Skin of body (tissue), 2 donors: ENCODE results near the gene EPHA8. TPM values are rescaled to one million over a fixed set of nuclear protein-coding genes. Genes with fewer than 3 reads are reported as not detected.
A peak's percentile ranks its signal among the peaks of the same experiment; 100 is the strongest.

ENCODE experiments used
- DNase-seq: peaks from one replicate; lab custom pipeline; 2025; lab: John Stamatoyannopoulos, UW
- total RNA-seq: library from RNA; depleted of rRNA; stranded (reverse); fragments of >200 nt; gene quantifications from one replicate; pipeline ENCODE4 v1.2.3, GENCODE V29; 2014

The EPHA8 gene
- total RNA-seq, 1 donor from 2014 or later, result not detected

DNA sequence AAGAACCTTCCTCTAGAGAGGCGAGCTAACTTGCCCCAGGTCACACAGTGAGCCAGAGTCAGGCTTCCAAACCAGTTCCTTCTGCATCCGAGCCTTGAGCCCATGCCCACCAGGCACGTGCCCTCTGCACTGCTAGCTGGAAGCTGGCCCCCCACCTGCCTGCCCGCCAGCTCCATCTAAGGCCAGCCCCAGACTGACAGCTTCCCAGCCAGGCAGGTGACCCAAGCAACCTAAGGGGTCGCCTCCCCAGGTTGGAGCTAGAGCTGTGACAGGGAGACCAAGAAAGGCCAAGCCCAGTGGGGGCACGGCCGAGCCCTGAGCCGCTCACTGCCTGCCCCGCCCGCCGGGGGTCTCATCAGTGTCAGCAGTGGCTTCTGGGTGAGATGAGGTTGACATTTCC, 53.3 kb downstream of the EPHA8 start:
- DNase-seq, result no peak

DNA sequence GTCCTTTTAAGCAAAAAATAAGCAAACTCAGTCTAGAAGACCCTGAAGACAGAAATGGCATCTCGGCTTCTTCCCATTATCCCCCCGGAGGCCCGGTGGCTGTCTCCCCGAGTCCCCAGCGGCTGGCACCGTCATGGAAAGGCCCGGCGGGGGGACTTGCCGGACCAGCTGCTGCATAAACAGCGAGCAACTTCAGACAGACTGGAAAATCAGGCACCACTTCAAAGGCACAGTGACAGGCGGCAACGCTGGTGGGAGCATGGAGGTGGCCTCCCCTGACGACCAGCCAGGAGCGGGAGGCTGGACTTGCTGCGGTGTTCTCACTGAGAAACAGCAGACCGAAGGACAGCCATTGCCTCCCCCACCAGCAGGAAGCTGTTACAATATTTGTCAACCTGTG, 54.8 kb downstream of the EPHA8 start:
- DNase-seq, result no peak

DNA sequence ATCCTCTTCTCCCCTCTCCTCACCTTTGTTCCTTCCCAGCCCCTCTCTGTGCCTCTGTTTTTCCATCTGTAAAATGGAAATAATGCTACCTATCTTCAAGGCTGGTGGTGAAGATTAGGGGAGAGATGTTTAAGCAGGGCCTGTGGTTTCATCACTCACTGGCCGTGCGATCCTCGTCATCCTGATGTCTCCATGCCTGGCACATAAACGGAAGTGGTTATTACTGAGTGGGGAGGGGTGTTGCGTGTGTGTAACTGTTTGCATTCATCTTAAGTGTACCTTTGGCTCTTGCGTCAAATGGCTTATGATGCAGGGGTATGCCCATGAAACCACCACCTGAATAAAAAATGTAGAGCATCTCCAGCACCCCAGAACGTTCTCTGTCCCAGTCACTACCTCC, 56.0 kb downstream of the EPHA8 start:
- no peak for DNase-seq

DNA sequence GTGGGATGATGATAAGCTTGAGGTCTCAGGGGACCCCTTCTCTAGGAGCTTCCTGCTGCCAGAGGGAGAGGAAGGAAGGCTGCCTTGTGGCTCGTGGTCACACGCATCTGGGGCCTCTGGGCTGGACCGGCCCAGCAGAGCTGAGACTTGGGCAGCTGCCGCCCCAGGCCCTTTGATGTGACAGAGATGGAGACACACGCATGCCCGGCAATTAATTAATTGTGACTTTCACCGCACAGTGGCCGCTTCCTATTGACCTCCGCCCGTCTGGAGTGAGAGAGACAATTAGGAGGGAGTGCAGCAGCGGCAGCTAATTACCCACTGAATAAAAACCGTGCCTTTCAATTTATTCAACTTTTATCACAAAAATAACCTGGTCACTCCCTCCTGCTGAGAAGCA, 56.5 kb downstream of the EPHA8 start:
- no peak for DNase-seq

DNA sequence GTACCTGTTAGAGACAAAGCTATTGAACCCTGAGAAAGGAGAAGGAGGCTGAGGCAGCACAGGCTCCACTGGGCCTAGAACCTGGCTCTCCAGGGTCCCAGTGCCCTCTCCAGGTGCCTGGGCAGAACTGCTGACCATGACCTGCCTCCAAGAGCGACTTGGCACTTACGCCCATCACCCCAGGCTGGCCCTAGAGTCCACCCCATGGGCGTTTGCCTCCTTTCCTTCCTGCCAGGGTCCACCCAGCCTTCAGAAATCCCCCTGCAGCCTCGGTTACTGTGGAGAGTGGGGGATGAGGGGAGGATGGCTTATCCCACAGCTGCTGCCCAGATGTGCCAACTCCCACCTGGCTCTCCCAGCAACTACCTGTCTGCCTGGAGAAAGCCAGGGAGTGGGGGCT, 58.5 kb downstream of the EPHA8 start:
- DNase-seq, result no peak

DNA sequence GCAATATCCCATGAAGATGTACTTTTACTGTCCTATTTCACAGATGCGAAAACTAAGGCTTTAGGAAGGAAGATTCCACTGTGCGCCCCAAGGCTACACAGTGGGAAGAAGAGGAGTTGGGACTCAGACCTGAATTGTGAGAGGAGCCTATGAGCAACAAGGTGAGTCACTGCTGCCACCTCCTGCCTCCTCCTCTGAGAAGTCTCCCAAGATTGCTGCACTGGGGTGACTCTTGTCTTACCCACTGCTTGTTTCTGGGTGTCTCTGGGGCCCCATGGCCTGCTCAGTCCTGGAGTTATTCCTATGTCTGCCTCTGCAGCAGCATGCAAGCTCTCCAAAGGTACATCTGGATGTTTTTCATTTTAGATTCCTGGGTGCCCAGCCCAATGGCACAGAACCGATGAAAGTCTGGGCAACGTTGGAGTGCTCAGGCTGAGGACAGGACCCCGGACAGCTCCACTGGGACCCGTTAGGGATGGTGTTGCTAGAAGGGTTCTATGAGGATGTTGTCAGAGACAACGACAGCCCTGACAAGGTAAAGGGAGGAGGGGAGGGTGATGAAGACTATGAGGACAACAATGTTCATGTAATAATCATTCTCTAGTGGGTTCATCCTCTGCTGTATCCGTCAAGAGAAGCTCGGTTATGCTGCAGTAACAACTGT, 62.1 kb downstream of the EPHA8 start:
- DNase-seq, result no peak

DNA sequence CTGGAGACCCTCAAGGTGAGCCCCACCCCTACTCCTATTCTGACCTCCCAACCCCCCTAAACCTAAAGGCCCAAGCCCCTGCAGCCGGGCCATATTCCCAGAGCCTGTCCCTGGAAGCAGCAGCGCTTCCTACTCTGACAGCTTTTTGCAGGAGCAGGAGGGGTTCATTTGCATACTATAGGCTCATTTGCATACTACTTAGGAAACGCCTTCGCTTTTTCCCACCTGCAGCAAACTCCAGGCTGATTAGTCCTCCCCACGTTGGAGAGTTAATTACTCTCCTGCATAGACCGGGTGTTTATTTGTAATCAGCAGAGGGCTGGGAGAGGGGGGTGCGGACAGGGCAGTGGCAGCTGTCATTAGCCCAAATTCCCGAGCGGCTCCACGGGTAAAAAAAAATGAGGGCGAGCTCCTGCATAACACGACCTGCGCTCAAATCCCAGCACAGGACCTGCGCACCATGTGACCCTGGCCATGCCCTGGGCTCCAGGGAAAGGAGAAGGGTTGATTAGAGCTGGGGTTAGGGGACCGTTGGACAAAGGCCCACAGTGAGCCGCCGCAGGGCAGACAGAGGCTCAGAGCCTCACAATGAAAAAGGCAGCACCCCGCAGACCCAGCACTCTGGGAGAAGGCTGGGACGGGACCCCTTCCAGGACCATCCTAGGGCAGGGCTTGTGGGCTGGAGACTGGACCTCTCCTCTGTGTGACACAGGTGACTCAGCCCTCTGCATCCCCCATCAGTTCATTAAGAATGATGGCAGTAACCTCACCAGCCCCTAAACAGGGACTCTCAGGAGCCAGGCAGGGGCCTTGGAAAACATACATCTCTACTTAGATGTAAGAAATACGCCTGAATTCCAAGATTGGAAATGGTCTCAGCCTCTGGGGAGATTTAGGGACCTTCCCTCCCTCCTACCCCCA, 63.2 kb downstream of the EPHA8 start:
- DNase-seq, result no peak

DNA sequence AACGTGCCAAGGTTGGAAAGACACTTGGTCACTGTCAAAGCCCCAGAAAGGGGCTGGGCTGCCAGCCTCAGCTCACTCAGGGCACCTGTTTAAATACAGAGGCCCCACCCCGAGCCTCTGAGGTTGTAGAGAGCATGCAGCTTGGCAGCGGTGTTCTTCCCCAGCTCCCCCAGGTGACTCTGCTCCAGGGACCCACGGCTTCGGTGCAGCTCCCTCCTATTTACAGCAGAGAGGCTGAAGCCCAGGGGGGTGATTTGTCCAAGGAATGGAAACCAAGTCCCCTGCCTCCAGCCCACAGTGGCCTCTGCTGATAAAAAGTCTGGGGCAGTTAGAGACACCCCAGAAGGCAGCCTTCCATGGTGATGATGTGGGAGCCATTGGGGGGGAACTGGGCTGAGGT, 64.0 kb downstream of the EPHA8 start:
- no peak for DNase-seq

DNA sequence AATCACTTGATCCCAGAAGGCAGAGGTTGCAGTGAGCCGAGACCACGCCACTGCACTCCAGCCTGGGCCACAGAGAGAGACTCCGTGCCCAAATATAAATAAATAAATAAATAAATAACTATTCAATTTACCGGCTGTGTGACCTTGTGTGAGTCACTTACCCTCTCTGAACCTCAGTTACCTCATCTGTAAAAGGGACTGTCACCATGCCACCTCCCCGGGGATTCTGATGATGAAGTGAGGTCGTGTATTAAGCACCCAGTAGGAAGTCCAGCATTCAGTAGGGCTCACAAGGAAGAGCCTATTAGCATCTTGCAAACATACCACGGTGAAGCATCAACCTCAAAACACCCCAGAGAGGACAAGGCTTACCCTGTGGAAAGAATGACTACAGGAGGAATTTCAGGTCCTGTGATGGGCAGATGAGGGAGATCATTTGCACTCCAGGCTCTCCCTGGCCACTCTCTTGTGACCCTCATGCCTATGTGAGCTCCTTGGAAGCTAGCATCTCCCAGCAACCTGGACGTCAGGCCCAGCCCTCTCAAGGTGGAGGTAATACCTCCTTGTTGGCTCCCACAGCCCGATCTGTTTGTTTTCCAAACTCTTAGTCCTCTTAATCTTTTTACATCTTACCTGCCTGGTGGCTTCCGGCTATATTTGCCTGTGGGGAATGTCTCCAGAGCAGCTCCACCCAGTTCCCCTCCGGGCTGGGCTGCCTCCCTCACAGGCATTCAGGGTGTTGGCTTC, 65.6 kb downstream of the EPHA8 start:
- no peak for DNase-seq

DNA sequence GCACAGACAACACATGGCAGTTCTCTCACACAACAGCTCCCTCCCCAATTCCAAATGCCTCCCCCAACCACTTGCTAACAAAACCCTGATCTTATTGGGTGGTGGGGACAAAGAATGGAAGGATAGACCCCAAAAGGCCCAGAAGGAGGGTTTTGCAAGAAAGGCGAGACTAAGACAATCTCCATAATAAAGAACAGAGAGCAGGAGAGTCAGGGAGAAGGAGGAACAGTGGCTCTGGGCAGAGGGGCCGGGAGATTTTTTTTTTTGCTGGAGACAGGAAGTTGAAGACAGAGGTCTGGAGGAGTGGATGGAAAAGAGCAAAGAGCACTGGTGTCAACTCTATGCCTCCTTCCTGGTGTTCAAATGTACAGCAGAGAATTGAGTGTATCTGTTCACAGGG, 66.6 kb downstream of the EPHA8 start:
- DNase-seq, result no peak

DNA sequence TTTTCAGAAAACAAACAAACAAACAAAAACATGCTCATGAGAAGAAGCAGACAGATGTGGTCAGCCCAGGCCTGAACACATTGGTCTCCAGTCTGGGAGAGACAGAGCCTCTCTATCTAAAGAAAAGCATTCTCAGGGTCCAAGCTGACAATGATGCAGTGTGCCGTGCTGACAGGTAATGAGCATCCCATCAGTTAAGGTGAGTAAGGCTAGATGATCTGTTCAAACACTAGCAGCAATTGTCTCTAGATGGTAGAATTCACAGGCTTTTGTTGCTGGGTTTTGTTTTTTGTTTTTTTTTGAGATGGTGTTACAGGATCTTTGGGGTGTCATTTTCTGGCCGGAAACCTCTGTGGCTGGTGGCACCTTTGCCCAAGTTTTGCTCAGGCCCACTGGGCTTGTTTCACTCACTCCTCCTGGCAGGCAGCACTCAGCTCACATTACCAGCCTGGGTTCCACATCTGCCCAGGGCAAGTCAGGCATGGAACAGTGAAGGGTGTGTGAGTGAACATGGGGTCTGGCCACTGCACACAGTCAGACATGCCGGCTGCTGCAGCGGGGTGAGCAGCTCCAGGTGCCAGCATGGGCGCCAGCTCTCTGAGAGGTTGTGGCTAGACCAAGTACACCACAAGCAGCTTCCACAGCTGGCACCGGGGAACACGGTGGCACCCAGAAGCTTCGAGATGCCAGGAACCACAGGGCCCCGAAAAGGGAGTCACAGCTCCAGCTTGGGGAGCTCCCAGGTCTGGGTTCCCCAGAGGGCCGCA, 70.6 kb downstream of the EPHA8 start:
- no peak for DNase-seq

DNA sequence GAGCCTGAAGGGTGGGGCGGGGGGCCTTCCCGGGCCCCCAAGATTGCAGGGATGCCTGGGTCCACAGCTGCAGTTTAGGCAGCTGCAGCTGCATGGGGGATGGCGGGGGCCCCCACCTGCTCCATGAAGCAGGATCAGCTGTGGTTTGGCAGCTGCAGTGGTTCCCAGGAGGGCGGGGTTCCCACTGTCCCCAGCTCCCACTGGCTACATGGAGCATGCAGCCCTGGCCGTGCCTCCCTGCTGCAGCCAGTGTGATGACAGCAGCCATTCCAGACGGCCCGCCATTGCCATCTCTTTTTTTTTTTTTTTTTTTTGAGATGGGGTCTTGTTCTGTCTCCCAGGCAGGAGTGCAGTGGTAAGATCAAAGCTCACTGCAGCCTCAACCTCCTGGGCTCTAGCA, 72.1 kb downstream of the EPHA8 start:
- no peak for DNase-seq

DNA sequence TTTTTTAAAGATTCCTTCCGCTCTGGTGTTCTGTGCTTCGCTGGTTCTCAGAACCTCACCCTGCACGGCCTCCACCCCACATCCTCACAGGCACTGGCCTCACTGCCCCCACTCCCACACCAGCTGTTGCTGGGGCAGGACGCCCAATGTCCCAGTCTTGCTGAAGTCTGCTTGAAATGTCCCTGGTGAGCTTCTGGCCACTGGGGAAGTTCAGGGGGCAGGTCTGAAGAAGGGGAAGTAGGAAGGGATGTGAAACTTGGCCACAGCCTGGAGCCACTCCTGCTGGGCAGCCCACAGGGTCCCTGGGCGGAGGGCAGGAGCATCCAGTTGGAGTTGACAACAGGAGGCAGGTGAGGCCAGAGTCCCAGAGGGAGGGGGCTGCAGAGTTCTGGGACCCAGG, 73.1 kb downstream of the EPHA8 start, which contains the start of gene C1QA:
Gene C1QA (plus strand): TSS at position 276 of the 400 bp plus-strand sequence. CDS start 989 bp downstream, outside the sequence.
- no peak for DNase-seq

DNA sequence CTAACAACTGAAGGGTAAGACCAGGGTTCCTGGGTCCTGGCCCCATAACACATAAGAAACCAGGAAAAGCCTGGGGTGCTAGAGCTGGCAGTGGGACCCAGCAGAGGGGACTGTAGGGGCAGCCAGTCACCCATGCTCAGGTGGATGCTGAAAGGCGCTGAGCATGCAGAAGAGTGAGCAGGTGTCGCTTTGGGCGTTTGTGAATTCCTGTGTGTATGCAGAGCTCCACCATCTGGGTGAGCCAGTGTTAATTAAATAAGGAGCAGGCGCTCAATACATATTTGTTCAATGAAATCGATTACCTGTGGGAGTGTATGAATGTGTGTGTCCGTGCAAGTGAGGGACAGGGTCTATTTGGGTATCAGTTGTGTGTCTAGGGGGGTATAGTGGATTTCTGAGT, 73.6 kb downstream of the EPHA8 start:
- no peak for DNase-seq

DNA sequence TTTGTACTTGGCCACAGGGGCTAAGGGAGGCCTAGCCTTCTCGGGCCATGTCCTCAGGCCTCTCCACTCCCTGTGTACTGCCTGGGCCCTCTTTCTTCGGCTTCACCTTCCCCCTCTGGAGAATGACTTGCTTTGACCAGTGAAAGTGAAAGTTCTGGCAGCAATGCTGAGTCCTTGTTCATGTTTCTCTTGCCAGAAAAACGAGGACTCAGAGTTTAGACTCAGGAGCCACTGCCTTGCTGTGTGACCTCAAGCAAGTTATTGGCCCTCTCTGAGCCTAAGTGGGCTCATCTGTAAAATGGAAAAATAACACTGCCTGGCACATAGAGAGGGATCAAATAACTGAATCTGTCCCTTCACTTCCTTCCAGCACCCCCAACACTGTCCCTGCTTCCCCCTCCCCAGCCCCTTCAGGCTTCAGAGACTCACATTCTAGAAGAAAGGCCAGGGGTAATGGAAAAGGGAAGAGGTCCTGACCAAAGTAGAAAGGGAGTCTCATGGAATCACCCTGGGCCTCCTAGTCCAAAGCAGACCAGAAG, 74.7 kb downstream of the EPHA8 start:
- DNase-seq, result no peak

DNA sequence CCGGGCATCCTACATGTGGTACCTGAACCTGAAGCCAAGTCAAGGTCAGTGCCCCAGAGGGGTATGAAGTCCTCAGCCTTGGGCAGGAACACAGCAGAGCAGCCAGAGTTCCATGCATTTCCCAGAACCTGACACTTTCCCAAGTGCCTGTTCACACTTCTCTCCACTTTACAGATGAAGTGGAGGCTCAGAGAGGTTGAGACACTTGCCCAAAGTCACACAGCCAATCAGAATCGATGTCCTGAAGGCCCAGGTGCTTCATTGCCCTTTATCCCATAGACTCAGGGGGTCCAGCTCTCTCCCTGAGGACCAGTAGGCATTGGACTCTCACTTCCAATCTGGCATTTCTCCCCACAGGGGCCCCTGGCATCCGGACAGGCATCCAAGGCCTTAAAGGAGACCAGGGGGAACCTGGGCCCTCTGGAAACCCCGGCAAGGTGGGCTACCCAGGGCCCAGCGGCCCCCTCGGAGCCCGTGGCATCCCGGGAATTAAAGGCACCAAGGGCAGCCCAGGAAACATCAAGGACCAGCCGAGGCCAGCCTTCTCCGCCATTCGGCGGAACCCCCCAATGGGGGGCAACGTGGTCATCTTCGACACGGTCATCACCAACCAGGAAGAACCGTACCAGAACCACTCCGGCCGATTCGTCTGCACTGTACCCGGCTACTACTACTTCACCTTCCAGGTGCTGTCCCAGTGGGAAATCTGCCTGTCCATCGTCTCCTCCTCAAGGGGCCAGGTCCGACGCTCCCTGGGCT, 75.4 kb downstream of the EPHA8 start:
- DNase-seq, result no peak

DNA sequence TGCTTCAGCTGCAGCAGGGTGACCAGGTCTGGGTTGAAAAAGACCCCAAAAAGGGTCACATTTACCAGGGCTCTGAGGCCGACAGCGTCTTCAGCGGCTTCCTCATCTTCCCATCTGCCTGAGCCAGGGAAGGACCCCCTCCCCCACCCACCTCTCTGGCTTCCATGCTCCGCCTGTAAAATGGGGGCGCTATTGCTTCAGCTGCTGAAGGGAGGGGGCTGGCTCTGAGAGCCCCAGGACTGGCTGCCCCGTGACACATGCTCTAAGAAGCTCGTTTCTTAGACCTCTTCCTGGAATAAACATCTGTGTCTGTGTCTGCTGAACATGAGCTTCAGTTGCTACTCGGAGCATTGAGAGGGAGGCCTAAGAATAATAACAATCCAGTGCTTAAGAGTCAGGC, 76.0 kb downstream of the EPHA8 start:
- DNase-seq, result no peak

DNA sequence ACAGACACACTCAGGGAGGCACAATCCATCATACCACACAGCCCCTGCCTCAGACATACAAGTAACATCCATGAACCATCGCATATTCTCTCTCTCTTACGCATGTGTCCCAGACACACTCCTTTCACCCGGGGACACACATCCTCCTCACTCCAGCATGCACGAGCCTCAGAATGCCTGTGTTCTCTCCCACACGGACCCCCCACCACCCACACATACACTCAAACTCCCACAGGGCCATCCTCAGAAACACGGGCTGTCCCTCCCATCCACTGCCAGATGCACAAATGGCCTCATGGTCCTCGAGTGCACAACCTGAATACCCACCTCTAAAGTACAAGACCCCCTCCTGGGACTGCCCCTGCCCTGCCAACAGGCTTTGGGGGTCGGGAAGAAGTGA, 78.0 kb downstream of the EPHA8 start:
- DNase-seq, result no peak

DNA sequence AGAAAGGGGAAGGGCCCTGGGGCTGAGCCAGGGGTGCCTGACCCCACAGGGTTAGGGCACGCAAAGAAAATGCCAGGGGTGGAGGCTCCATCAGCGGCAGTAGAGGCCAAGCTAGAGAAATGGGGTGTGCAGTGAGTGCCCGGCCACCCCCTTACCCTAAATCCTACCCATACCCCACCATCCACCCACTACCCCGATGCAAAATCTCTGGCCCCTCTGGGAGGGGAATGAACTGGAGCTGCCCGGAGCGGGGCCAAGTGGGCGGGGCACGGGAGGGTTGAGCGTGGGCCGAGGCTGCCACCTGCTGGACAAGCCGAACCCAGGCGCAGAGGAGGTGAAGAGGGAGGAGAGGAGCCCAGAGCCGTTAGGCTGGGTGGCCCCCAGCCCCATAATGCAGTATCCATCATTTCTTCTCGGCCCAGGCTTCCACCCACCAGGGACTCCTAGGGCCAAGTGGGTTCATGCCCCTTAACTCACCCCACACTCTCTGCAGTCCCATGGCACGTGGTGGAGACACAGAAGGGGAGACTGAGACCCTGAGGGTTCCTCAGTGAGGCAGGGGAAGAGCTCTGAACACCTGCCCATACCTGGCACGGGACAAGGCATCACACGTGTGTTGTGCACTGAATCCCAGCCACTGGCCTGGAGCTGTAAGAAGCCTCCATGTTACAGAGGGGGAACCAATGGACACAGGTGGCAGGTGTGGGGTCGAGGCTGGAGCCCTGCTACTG, 78.8 kb downstream of the EPHA8 start:
- peak; percentile 15 for DNase-seq

DNA sequence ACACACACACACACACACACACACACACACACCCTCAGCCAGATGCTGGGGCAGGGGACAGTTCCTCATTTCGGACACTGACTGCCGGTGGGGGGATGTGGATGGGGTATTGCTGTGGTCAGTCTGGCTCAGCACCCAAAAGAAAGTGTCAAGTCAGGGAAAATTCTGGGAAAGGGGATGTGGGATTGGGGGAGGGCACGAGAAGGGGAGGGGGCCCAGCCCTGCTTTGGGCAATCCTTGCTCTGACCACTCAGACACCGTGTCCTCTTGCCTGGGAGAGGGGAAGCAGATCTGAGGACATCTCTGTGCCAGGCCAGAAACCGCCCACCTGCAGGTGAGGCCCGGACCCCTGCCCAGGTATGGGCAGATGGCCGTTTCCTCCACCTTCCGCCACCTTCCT, 80.1 kb downstream of the EPHA8 start, which contains the start of gene C1QC:
Gene C1QC (plus strand): TSS at position 253 of the 400 bp plus-strand sequence. CDS start 391 bp downstream, outside the sequence.
- DNase-seq, result no peak
